ENCODE measurements around the gene TNFSF13.

- TF ChIP-seq CTCF (IDR thresholded peaks at IDR 0.05): no peak
- no peak for TF ChIP-seq POLR2A (IDR thresholded peaks at IDR 0.05)
- no peak for TF ChIP-seq EP300 (IDR thresholded peaks at IDR 0.05)
These were observed 7.2 kb upstream of the TNFSF13 start for GRCh38 chr17:7551396-7551795.

Data from suprapubic skin (tissue), 3 donors.